Nephron (organoid): ENCODE results near the gene CACNA1S.
A peak's percentile ranks its signal among the peaks of the same experiment; 100 is the strongest.

ENCODE experiments used
- H3K27ac Mint-ChIP-seq, 3 experiments: 2 replicates each; pipeline ENCODE4 v1.8.0; 2020; ENCODE audit warnings: mixed read lengths in 3 of 3, mild to moderate bottlenecking in 2 of 3, moderate library complexity in 1 of 3
- H3K27me3 Mint-ChIP-seq: 2 replicates; pipeline ENCODE4 v1.8.0; 2021; ENCODE audit warnings: low read depth, mild to moderate bottlenecking, moderate library complexity, mixed read lengths
- H3K36me3 Mint-ChIP-seq: 2 replicates; pipeline ENCODE4 v1.8.0; 2020; ENCODE audit warnings: low read depth, mixed read lengths
- H3K4me1 Mint-ChIP-seq: 2 replicates; pipeline ENCODE4 v1.8.0; 2020; ENCODE audit warnings: mixed read lengths
- H3K4me3 Mint-ChIP-seq, 3 experiments: 2 replicates each; pipeline ENCODE4 v1.8.0; 2020; ENCODE audit warnings: mild to moderate bottlenecking in 3 of 3, mixed read lengths in 3 of 3, moderate library complexity in 2 of 3
- H3K9me3 Mint-ChIP-seq: 2 replicates; pipeline ENCODE4 v1.8.0; 2020; ENCODE audit warnings: mixed read lengths
- CTCF ChIP-seq, 3 experiments: fragments of 200-600 bp; sonication (generic); IDR thresholded peaks; one replicate each; pipeline ENCODE4 v1.5.0; 2021; ENCODE audit warnings: antibody characterized with exemption in 3 of 3; ENCODE audit not compliant: unreplicated experiment in 3 of 3

CACNA1S gene

GRCh38 chr1:201100169-201100930, 11.9 kb downstream of the CACNA1S start:
- Mint-ChIP-seq H3K36me3 (no peaks in the 10 kb centered on the region), H3K27me3 (peaks cover 5% of the 10 kb centered on the region), H3K4me1 (peaks cover 79% of the 10 kb centered on the region), H3K4me3 (no peak overlapping the region), H3K9me3 (no peaks in the 10 kb centered on the region), H3K27ac (no peak overlapping the region)
- TF ChIP-seq CTCF (IDR thresholded peaks at IDR 0.05; ENCODE audit: unreplicated experiment in 3 of 3) = no peak

- Mint-ChIP-seq H3K27ac (peak overlapping the region; percentile 14 to 62 (median 56)), H3K4me1 (peaks cover 81% of the 10 kb centered on the region), H3K4me3 (peak overlapping the region in 1 of 3 experiments; percentile 34), H3K27me3 (peaks cover 5% of the 10 kb centered on the region), H3K36me3 (no peaks in the 10 kb centered on the region), H3K9me3 (no peaks in the 10 kb centered on the region)
- TF ChIP-seq CTCF (IDR thresholded peaks at IDR 0.05; ENCODE audit: unreplicated experiment in 3 of 3) = no peak
Measured at GRCh38 chr1:201098992-201099677, 13.1 kb downstream of the CACNA1S start.

- Mint-ChIP-seq H3K27ac (peak overlapping the region in 2 of 3 experiments; percentile 82 to 89), H3K4me3 (peak overlapping the region in 1 of 3 experiments; percentile 14), H3K36me3 (no peaks in the 10 kb centered on the region), H3K9me3 (no peaks in the 10 kb centered on the region), H3K4me1 (peaks cover 88% of the 10 kb centered on the region), H3K27me3 (peaks cover 5% of the 10 kb centered on the region)
- TF ChIP-seq CTCF (IDR thresholded peaks at IDR 0.05; ENCODE audit: unreplicated experiment in 3 of 3) = no peak
Measured at GRCh38 chr1:201096977-201097856, 15.0 kb downstream of the CACNA1S start.

GRCh38 chr1:201096041-201096461, 16.2 kb downstream of the CACNA1S start:
- Mint-ChIP-seq H3K27ac (peak overlapping the region; percentile 82 to 89 (median 84)), H3K36me3 (no peaks in the 10 kb centered on the region), H3K27me3 (peaks cover 5% of the 10 kb centered on the region), H3K9me3 (no peaks in the 10 kb centered on the region), H3K4me1 (peaks cover 90% of the 10 kb centered on the region), H3K4me3 (no peak overlapping the region)
- TF ChIP-seq CTCF (IDR thresholded peaks at IDR 0.05; ENCODE audit: unreplicated experiment in 3 of 3) = no peak

GRCh38 chr1:201095581-201095980, 16.6 kb downstream of the CACNA1S start:
- TF ChIP-seq CTCF (IDR thresholded peaks at IDR 0.05; ENCODE audit: unreplicated experiment in 3 of 3) = no peak
- Mint-ChIP-seq H3K27me3 (peaks cover 5% of the 10 kb centered on the region), H3K27ac (peak overlapping the region; percentile 82 to 89 (median 84)), H3K9me3 (no peaks in the 10 kb centered on the region), H3K4me1 (peaks cover 92% of the 10 kb centered on the region), H3K36me3 (no peaks in the 10 kb centered on the region), H3K4me3 (no peak overlapping the region)
